BLaER1 (cell line): ENCODE data around the gene GAS7.
A peak's percentile ranks its signal among the peaks of the same experiment; 100 is the strongest.

Experiments used
- H3K27ac ChIP-seq: shearing (Covaris generic); formaldehyde crosslinking; 2 replicates; pipeline ENCODE4 v1.8.1; 2022
- H3K27me3 ChIP-seq: shearing (Covaris generic); formaldehyde crosslinking; 2 replicates; pipeline ENCODE4 v1.8.1; 2022
- H3K36me3 ChIP-seq: shearing (Covaris generic); formaldehyde crosslinking; 2 replicates; pipeline ENCODE4 v1.8.1; 2022
- H3K4me1 ChIP-seq: shearing (Covaris generic); formaldehyde crosslinking; 2 replicates; pipeline ENCODE4 v1.8.1; 2022
- H3K4me2 ChIP-seq: shearing (Covaris generic); formaldehyde crosslinking; 2 replicates; pipeline ENCODE4 v1.8.1; 2022
- H3K4me3 ChIP-seq: shearing (Covaris generic); formaldehyde crosslinking; 2 replicates; pipeline ENCODE4 v1.8.1; 2022
- H3K9ac ChIP-seq: shearing (Covaris generic); formaldehyde crosslinking; 2 replicates; pipeline ENCODE4 v1.8.1; 2022
- H3K9me3 ChIP-seq: shearing (Covaris generic); formaldehyde crosslinking; 2 replicates; pipeline ENCODE4 v1.8.1; 2022
- H4K20me1 ChIP-seq: shearing (Covaris generic); formaldehyde crosslinking; 2 replicates; pipeline ENCODE4 v1.8.1; 2022
- Cebpa-rat ChIP-seq: shearing (Covaris generic); IDR thresholded peaks from 2 replicates; pipeline ENCODE4 v1.8.1; 2022

Gene GAS7

DNA sequence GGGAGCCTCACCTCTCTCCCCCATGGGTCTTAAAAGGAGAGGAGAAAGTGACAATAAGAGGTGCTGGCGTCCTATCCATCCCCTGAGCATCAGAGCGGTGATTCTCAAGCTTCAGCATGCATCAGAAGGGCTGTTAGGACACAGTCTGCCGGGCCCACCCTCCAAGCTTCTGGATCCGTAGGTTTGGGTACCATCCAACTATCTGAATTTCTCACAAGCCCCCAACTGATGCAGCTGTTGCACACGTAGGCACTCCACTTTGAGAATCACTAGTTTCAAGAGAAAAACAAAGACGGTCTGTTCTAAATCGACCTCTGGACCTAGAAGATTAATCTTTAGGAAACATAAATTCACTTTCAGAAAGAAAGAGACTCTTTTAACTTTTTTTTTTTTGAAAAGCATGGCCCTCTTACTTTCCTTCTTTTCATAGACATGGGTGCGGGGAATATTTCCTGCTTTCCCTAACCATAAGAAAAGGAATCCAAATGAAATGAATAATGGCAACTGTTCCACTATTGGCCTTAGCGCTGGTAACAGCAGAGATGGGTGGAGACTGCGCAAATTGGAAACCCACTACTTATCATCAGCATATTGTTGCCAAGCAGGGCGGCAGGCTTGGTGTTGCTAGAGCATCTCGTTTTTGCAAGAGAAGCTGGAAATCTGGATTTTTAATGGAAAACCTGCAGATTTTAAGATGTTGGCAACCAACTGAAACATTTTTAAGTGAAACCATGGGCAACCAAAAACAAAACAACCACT is 144.4 kb downstream of the GAS7 start:
- Histone ChIP-seq H3K36me3 (no peaks in the 10 kb centered on the region), H3K9me3 (peaks cover 15% of the 10 kb centered on the region), H3K4me2 (peak overlapping the region; percentile 87), H3K27me3 (no peaks in the 10 kb centered on the region), H4K20me1 (no peaks in the 10 kb centered on the region), H3K27ac (peak overlapping the region; percentile 88), H3K4me1 (peaks cover 76% of the 10 kb centered on the region), H3K9ac (peak overlapping the region; percentile 76), H3K4me3 (no peak overlapping the region)
- no peak for TF ChIP-seq Cebpa-rat

DNA sequence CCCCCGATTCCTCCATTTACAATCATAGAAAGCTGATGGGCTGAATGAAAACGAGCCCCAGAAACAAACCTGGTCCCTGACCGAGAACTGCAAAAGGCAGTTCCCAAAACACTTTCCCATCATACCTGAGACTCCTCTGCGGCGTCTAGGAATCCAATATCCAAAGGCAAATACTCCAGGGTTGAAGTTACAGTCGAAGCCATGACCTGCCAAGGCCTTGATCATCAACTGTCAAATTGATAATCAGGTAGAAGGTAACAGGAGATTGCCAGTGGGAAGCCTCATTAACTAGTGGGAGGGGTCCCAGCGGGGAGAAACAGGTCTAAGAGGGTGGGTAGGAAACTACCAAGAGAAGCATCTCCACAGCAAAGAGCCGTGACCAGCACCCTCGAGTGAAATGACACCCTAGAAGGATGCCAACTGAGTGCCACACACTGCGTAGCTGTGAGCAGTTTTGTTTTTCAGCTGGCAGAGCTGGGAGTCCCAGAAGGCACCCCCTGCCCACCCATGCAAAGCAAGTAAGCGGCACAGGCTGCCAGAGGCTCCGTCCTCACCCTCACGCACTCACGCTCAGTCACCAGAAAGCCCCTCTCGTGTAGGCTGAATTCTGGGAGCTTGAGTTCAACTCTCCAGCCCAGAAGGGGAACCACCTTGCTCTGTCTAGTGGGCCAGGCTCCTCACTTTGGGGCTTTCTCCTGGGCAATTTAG is 146.1 kb downstream of the GAS7 start:
- Histone ChIP-seq H3K36me3 (no peaks in the 10 kb centered on the region), H3K9me3 (peaks cover 13% of the 10 kb centered on the region), H3K4me3 (peak overlapping the region; percentile 63), H4K20me1 (no peaks in the 10 kb centered on the region; the same call in 1 of the 2 replicates), H3K4me2 (peak overlapping the region; percentile 87), H3K9ac (peak overlapping the region; percentile 76), H3K4me1 (peaks cover 83% of the 10 kb centered on the region), H3K27me3 (no peaks in the 10 kb centered on the region), H3K27ac (peak overlapping the region; percentile 88)
- TF ChIP-seq Cebpa-rat: no peak

DNA sequence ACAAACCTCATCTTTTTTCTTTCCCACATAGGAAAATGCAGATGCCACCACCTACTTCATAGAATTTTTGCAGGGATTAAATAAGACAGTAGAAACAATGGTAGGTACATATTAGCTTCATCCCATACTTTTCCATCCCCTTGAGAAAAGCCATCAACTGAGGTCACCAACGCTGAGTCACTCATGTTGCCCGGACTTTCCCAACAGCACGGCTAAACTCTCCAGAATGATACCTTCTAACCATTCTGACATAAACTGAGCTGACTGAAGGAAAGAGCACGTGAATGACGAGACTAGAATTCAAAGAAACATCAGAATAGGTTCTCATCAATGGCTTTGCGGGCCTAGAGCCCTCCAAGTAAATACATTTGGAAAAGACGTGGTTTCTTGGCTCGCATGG is 147.3 kb downstream of the GAS7 start:
- Histone ChIP-seq H3K4me1 (peaks cover 94% of the 10 kb centered on the region), H4K20me1 (peaks cover 6% of the 10 kb centered on the region; the same call in 1 of the 2 replicates), H3K36me3 (no peaks in the 10 kb centered on the region), H3K4me2 (peak overlapping the region; percentile 87), H3K27me3 (no peaks in the 10 kb centered on the region), H3K9me3 (peaks cover 1% of the 10 kb centered on the region; the same call in 1 of the 2 replicates), H3K4me3 (peak overlapping the region; percentile 63), H3K27ac (peak overlapping the region; percentile 88), H3K9ac (peak overlapping the region; percentile 76)
- no peak for TF ChIP-seq Cebpa-rat

DNA sequence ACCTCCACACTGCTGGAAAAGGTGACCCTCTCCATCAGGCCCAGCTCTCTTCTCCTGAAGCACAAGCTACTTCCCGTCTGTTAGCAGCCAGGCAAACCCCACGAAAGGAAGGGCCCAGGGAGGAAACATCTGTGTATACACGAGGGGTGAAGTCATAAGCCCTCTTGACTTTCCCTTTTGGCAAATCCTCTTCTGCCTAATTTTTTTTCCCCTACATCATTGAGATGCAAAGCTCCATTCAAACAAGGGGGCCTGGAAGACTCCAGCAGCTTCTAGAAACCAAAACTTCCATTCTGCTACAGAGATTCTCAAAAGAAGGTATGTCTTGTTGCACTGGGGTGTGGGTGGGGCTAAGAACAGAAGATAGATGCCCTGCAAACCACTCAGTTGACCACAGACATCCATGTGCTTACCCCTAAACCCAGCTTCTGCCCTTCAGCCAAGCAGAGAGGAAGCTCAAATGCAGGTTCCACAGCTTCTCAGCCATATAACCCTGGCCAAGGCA is 147.8 kb downstream of the GAS7 start:
- H3K4me3 ChIP-seq: peak overlapping the region; percentile 63
- H4K20me1 ChIP-seq: peaks cover 6% of the 10 kb centered on the region; the same call in 1 of the 2 replicates
- H3K36me3 ChIP-seq: no peaks in the 10 kb centered on the region
- no peaks in the 10 kb centered on the region for H3K9me3 ChIP-seq
- H3K27ac ChIP-seq: peak overlapping the region; percentile 88
- TF ChIP-seq Cebpa-rat: no peak
- peak overlapping the region; percentile 87 for H3K4me2 ChIP-seq
- no peaks in the 10 kb centered on the region for H3K27me3 ChIP-seq
- H3K4me1 ChIP-seq: peaks cover 99% of the 10 kb centered on the region
- H3K9ac ChIP-seq: peak overlapping the region; percentile 76

DNA sequence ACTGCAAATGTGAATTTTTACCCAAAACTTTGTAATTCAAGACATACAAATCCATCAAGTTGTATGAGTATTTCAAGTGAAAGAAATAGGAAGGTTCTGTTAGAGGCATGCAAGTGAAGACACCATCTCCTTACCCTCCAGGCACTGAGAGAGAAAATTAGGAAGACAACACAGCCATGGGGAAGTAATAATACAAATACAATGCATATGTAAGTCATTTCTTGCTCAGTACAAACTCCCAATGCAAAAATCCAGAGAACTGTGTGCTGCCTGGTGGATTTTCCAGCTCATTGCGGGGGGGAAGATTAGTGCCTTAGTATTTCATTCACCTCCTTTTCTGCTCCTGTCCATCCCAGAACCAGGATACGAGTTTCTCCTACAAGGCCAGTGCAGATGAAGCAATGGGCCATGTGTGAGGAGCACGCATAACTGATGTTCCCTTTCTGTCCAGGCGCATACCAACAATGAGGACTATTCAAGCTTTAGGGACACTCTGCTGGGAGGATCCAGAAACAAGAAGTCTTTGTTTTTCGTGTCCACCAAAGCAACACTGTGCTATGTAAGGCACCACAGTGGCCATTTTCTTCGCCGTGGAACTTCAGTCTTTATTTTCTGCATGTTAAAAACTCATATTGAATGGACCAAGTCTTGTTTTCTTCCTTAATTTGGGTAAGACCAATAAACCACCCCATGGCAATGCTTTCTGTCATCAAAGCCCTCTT is 149.6 kb downstream of the GAS7 start:
- H3K36me3 ChIP-seq: no peaks in the 10 kb centered on the region
- H3K27me3 ChIP-seq: no peaks in the 10 kb centered on the region
- TF ChIP-seq Cebpa-rat: no peak
- no peak overlapping the region for H3K9ac ChIP-seq
- no peaks in the 10 kb centered on the region for H3K9me3 ChIP-seq
- H3K27ac ChIP-seq: peak overlapping the region; percentile 49; the same call in 1 of the 2 replicates
- peak overlapping the region; percentile 88 for H3K4me2 ChIP-seq
- H3K4me3 ChIP-seq: no peak overlapping the region
- H4K20me1 ChIP-seq: peaks cover 6% of the 10 kb centered on the region; the same call in 1 of the 2 replicates
- H3K4me1 ChIP-seq: peaks cover 100% of the 10 kb centered on the region

DNA sequence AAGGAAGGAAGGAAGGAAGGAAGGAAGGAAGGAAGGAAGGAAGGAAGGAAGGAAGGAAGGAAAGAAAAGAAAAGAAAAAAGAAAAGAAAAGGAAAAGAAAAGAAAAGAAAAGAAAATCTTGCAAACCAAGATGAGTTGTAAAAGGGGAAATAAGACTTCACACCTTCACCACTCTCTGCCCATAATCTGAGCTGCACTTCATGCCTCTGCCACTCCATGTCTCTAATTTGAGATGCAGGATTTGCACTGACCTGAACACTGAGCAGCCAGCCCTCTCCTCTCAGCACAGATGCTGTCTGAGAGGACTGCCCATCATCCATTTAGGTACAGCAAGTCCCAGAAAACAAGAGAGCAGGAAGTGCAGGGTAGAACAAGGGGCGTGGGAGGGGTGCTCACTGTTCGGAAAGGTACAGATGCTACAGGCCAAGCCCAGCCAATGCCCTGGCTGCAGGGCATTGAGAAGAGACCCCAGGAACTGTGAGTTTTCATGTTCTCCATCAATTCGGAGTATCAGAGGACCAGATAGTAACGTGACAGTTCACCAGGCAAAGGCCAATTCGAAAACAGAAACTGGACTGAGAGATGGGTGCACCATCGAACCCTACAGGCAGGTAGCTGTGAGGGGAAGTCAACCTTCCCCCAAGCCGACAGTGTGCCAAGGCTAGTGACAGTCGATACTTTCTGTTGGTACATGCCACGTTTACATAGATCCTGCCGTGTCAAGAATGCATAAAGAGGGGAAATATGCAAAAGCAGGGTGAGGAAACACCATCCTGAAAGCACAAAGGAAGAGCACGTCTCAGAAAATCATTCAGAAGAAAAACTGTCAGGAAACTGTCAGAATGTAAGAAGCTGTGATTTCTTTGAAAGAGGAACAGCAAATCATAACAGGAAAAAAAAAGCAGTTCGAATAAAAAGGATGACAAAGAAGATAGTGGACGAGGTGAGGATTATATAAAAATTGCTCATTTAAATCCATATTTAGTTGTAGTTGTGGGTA is 151.3 kb downstream of the GAS7 start:
- Histone ChIP-seq H3K4me2 (peak overlapping the region; percentile 88), H3K27me3 (no peaks in the 10 kb centered on the region), H3K9ac (peak overlapping the region; percentile 16), H3K9me3 (no peaks in the 10 kb centered on the region), H3K4me1 (peaks cover 100% of the 10 kb centered on the region), H4K20me1 (peaks cover 6% of the 10 kb centered on the region; the same call in 1 of the 2 replicates), H3K36me3 (no peaks in the 10 kb centered on the region), H3K27ac (peak overlapping the region; percentile 63), H3K4me3 (peak overlapping the region; percentile 37; the same call in 1 of the 2 replicates)
- no peak for TF ChIP-seq Cebpa-rat

DNA sequence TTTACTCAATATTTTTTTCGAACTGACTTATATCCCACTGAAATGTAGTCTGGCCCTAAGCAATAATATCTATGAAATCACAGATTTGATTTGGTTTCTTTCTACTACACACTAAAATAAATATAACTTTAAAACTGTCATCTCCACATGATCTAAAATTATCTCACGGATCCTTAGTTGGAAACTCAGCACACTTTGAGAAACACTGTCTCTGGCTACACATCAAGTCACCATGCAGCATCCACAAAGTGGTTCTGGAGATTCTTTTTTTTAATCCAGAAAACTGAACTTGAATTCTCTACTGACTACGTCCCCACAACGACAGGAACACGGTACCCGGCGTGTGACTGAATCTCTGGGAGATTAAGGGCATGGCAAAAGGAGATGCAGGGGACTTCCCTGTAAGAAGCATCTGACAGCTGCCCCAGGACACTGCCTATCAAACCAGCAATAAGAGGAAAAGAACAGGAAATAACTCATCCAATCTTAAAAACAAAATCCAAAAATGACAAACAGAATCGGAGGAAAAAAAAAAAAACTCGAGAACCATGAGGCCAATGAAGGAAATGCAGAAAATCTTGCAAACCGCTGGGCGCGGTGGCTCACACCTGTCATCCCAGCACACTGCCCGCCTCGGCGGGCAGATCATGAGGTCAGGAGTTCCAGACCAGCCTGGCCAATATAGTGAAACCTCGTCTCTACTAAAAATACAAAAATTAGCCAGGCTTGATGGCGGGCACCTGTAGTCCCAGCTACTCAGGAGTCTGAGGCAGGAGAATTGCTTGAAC is 152.3 kb downstream of the GAS7 start:
- H3K27me3 ChIP-seq: no peaks in the 10 kb centered on the region
- TF ChIP-seq Cebpa-rat: no peak
- peak overlapping the region; percentile 65 for H3K4me2 ChIP-seq
- H4K20me1 ChIP-seq: peaks cover 6% of the 10 kb centered on the region; the same call in 1 of the 2 replicates
- H3K36me3 ChIP-seq: no peaks in the 10 kb centered on the region
- no peak overlapping the region for H3K4me3 ChIP-seq
- H3K27ac ChIP-seq: peak overlapping the region; percentile 65
- H3K9me3 ChIP-seq: no peaks in the 10 kb centered on the region
- H3K4me1 ChIP-seq: peaks cover 100% of the 10 kb centered on the region
- peak overlapping the region; percentile 12; the same call in 1 of the 2 replicates for H3K9ac ChIP-seq

DNA sequence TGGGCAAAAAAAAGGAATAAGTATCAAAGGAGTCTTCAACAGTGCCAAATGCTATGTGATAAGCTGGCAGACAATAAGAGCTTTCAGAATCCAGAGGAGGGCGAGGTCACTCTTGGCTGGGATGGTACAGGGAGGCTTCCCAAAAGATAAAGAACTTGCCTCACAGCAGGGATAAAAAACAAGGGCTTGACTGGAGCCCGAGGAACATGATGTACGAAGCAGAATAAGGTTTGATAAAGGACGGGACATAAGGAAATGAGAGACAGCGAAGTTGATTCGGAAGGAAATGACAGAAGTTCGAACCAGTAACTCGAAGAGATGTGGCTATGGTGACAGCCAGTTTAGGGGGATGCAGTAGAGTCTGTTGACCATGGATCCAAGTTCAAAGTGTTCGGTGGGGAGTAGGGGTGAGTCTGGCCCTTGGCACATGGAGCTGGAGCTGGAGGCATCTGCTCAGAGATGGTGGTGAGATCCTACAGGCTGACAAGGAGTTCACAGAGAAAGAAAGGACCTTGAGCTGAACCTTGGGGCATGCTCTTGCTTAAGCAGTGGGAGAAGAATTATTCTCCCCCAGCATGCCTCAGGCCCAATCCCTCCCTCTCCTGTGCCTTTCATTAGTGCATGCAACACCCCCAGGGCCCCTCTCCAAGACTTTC is 155.7 kb downstream of the GAS7 start:
- Histone ChIP-seq H3K9me3 (no peaks in the 10 kb centered on the region), H3K27me3 (no peaks in the 10 kb centered on the region), H3K9ac (peak overlapping the region; percentile 70), H3K36me3 (peaks cover 12% of the 10 kb centered on the region; the same call in 1 of the 2 replicates), H4K20me1 (peaks cover 6% of the 10 kb centered on the region; the same call in 1 of the 2 replicates), H3K4me1 (peaks cover 99% of the 10 kb centered on the region), H3K27ac (peak overlapping the region; percentile 91), H3K4me3 (peak overlapping the region; percentile 45; the same call in 1 of the 2 replicates), H3K4me2 (peak overlapping the region; percentile 87)
- no peak for TF ChIP-seq Cebpa-rat
